ENCODE results near the gene PLG.
"Not testable (repeated sequence)": the region's sequence is repeated elsewhere in the genome, so short reads cannot be mapped to it uniquely, and the experiment has no call there.

The PLG gene

GRCh38 chr6:160701918-160702680, at the start of gene PLG:
Gene PLG, plus strand, starts transcription at chr6:160702244. Its CDS starts 61 bp downstream, at chr6:160702305.
- not testable (repeated sequence) for DNase-seq (ENCODE audit: low spot score)

GRCh38 chr6:160659562-160659961, 42.5 kb upstream of the PLG start:
- DNase-seq (ENCODE audit: low spot score), result no peak

GRCh38 chr6:160661216-160661615, 40.8 kb upstream of the PLG start:
- DNase-seq (ENCODE audit: low spot score), result no peak

GRCh38 chr6:160662429-160662828, 39.6 kb upstream of the PLG start:
- DNase-seq (ENCODE audit: low spot score), result no peak

GRCh38 chr6:160662842-160663241, 39.2 kb upstream of the PLG start:
- DNase-seq (ENCODE audit: low spot score), result no peak

GRCh38 chr6:160664198-160664597, 37.8 kb upstream of the PLG start, which contains the start of gene LPA:
Gene LPA, minus strand, starts transcription at chr6:160664275. Its CDS starts 61 bp downstream, at chr6:160664214.
- not testable (repeated sequence) for DNase-seq (ENCODE audit: low spot score)

- no peak for DNase-seq (ENCODE audit: low spot score)
Measured at GRCh38 chr6:160667639-160668481, 34.2 kb upstream of the PLG start.

- DNase-seq (ENCODE audit: low spot score), result no peak
Measured at GRCh38 chr6:160668589-160668988, 33.5 kb upstream of the PLG start.

GRCh38 chr6:160676418-160676817, 25.6 kb upstream of the PLG start:
- not testable (repeated sequence) for DNase-seq (ENCODE audit: low spot score)

GRCh38 chr6:160678230-160678629, 23.8 kb upstream of the PLG start:
- DNase-seq (ENCODE audit: low spot score), result no peak

- DNase-seq (ENCODE audit: low spot score), result no peak
Measured at GRCh38 chr6:160678744-160679401, 23.2 kb upstream of the PLG start.

GRCh38 chr6:160679402-160679769, 22.7 kb upstream of the PLG start:
- no peak for DNase-seq (ENCODE audit: low spot score)

GRCh38 chr6:160685101-160685761, 16.8 kb upstream of the PLG start:
- not testable (repeated sequence) for DNase-seq (ENCODE audit: low spot score)

GRCh38 chr6:160685762-160686450, 16.1 kb upstream of the PLG start:
- DNase-seq (ENCODE audit: low spot score), result no peak

- no peak for DNase-seq (ENCODE audit: low spot score)
Measured at GRCh38 chr6:160690458-160690857, 11.6 kb upstream of the PLG start.

- no peak for DNase-seq (ENCODE audit: low spot score)
Measured at GRCh38 chr6:160691617-160692016, 10.4 kb upstream of the PLG start.

- no peak for DNase-seq (ENCODE audit: low spot score)
Measured at GRCh38 chr6:160692369-160692959, 9.6 kb upstream of the PLG start.

GRCh38 chr6:160695025-160695424, 7.0 kb upstream of the PLG start:
- DNase-seq (ENCODE audit: low spot score), result not testable (repeated sequence)

- not testable (repeated sequence) for DNase-seq (ENCODE audit: low spot score)
Measured at GRCh38 chr6:160695622-160696021, 6.4 kb upstream of the PLG start.

GRCh38 chr6:160696884-160697283, 5.2 kb upstream of the PLG start:
- not testable (repeated sequence) for DNase-seq (ENCODE audit: low spot score)

GRCh38 chr6:160697826-160698225, 4.2 kb upstream of the PLG start:
- DNase-seq (ENCODE audit: low spot score), result no peak
